WERI-Rb-1 (cell line): ENCODE measurements around the gene BMP8B.

Source experiments
- DNase-seq: peaks from one replicate; pipeline ENCODE4 v3.0.0-alpha.2; 2020
- H3K27ac ChIP-seq: fragments of 250-450 bp; sonication (Bioruptor Pico); 2 replicates; pipeline ENCODE4 v1.5.1; 2020; ENCODE audit warnings: mild to moderate bottlenecking, moderate library complexity
- H3K27me3 ChIP-seq: fragments of 250-450 bp; sonication (Bioruptor Pico); 2 replicates; pipeline ENCODE4 v1.5.1; 2021; ENCODE audit warnings: mild to moderate bottlenecking, low read depth, moderate library complexity; ENCODE audit not compliant: insufficient read depth, severe bottlenecking
- H3K36me3 ChIP-seq: fragments of 250-450 bp; sonication (Bioruptor Pico); 2 replicates; pipeline ENCODE4 v1.5.1; 2020; ENCODE audit warnings: mild to moderate bottlenecking, moderate library complexity
- H3K4me3 ChIP-seq: 2 replicates; pipeline ENCODE4 v1.5.1; 2011; ENCODE audit warnings: low read depth, mild to moderate bottlenecking, control low read depth, low read length
- H3K9me3 ChIP-seq: fragments of 250-450 bp; sonication (Bioruptor Pico); 2 replicates; pipeline ENCODE4 v1.5.1; 2021; ENCODE audit warnings: mild to moderate bottlenecking, moderate library complexity; ENCODE audit not compliant: severe bottlenecking
- TF ChIP-seq, protein P1 (sequence below): IDR thresholded peaks from 2 replicates; pipeline ENCODE4 v1.5.1; 2011; ENCODE audit warnings: low read depth, mild to moderate bottlenecking, control low read depth, inconsistent platforms, low read length

The BMP8B gene

DNA sequence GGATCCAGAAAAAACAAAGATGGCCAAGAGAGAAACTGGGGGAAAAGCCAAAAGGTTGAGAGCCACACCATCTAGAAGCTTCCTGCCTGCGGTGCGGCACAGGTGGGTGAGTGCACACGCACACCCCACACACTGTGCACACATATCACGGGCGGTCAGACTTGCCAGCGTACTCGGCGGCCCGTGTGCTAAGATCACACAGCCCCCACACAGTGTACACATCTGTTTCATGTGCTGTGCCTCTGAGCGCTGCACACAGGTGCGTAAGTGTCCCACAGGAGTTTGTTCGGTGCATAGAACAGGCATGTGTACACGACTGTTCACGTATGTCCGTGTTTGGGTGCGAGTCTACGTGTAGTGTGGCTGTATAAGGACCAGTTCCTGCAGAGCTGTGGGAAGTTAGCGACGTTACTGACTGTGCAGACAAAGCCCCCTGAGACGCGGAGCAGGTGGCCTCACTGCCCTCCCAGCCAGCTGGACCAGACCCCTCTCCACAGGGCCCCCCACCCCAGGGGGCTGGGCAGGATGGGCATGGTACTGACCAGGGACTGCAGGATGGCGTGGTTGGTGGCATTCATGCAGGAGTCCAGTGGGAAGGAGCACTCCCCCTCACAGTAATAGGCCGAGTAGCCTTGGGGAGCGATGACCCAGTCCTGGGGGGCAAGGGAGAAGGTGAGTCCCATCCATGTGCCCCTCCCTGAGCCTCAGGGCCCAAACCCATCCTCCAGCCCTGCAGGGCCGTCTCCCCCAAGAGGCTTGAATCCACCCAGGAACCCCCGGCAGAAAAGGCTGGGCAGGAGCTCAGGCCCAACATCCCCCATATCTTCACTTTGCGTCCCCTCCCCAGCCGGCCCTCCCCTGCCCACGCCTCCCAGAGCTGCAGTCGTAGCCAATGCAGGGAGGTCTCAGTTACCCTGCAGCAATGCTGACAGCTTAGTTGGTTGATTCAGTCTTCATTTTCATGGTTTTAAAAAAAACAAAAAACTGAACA, 25.8 kb downstream of the BMP8B start:
- H3K9me3 ChIP-seq: no peaks in the 10 kb centered on the region
- H3K27me3 ChIP-seq: no peaks in the 10 kb centered on the region
- TF ChIP-seq, protein P1, sequence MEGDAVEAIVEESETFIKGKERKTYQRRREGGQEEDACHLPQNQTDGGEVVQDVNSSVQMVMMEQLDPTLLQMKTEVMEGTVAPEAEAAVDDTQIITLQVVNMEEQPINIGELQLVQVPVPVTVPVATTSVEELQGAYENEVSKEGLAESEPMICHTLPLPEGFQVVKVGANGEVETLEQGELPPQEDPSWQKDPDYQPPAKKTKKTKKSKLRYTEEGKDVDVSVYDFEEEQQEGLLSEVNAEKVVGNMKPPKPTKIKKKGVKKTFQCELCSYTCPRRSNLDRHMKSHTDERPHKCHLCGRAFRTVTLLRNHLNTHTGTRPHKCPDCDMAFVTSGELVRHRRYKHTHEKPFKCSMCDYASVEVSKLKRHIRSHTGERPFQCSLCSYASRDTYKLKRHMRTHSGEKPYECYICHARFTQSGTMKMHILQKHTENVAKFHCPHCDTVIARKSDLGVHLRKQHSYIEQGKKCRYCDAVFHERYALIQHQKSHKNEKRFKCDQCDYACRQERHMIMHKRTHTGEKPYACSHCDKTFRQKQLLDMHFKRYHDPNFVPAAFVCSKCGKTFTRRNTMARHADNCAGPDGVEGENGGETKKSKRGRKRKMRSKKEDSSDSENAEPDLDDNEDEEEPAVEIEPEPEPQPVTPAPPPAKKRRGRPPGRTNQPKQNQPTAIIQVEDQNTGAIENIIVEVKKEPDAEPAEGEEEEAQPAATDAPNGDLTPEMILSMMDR: no peak
- no peak overlapping the region for H3K27ac ChIP-seq
- H3K36me3 ChIP-seq: peaks cover 9% of the 10 kb centered on the region
- H3K4me3 ChIP-seq: no peak overlapping the region
- DNase-seq: no peak

DNA sequence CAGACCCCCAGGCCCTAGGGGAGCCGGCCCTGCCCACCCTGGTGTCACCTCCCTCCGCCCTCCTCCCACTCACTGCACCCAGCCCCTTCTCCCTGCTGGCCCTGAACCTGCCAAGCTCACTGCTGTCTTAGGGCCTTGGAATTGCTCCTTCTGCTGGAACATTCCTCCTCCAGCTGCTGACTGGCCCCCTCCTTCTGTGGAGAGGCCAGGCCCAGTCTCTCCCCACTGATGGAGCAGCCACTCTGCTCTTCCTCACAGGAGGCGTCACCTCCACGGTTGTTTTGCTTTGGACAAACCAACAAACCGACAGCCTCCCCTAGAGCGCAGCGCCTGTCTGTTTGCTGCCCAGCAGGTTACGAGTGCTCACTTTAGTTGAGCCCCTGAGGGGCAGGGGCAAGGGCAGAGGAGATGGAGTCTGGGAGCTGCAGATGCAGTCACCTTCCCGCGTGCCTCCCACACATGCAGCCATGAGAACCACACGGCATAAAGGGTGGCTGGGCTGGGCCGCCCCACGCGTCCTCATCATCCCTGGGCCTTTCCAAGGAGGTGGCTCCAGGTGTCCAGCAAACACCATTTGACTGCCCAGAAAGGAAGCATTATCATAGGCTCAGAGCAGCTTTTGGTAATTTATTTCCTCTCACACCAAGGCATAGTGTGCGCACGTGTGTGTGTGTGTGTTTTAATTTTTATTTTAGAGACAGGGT, 27.0 kb downstream of the BMP8B start:
- TF ChIP-seq, protein P1: no peak
- no peak overlapping the region for H3K4me3 ChIP-seq
- H3K27ac ChIP-seq: no peak overlapping the region
- peaks cover 18% of the 10 kb centered on the region for H3K36me3 ChIP-seq
- H3K27me3 ChIP-seq: no peaks in the 10 kb centered on the region
- no peak for DNase-seq
- H3K9me3 ChIP-seq: no peaks in the 10 kb centered on the region

DNA sequence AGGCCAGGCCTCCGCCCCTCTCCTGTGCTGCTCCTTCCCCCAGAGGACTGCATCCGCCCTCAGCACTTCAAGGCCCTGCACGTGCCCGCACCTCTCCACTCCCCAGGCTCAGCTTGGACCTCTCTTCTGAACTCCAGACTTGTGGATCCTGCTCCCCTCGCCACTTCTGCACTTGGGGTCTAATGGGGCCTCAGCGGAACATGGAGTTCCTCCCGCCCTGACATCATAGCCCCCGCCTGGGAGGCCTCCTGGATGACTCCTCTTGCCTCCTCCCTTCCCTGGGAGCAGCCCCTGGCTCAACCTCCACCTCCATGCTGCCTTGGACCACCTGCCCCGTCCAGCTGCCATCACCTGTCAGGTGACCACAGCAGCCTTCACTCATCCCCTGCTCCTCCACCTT, 27.6 kb downstream of the BMP8B start:
- TF ChIP-seq, protein P1: no peak
- no peaks in the 10 kb centered on the region for H3K9me3 ChIP-seq
- H3K4me3 ChIP-seq: no peak overlapping the region
- no peaks in the 10 kb centered on the region for H3K27me3 ChIP-seq
- peaks cover 19% of the 10 kb centered on the region for H3K36me3 ChIP-seq
- no peak overlapping the region for H3K27ac ChIP-seq
- DNase-seq: no peak

DNA sequence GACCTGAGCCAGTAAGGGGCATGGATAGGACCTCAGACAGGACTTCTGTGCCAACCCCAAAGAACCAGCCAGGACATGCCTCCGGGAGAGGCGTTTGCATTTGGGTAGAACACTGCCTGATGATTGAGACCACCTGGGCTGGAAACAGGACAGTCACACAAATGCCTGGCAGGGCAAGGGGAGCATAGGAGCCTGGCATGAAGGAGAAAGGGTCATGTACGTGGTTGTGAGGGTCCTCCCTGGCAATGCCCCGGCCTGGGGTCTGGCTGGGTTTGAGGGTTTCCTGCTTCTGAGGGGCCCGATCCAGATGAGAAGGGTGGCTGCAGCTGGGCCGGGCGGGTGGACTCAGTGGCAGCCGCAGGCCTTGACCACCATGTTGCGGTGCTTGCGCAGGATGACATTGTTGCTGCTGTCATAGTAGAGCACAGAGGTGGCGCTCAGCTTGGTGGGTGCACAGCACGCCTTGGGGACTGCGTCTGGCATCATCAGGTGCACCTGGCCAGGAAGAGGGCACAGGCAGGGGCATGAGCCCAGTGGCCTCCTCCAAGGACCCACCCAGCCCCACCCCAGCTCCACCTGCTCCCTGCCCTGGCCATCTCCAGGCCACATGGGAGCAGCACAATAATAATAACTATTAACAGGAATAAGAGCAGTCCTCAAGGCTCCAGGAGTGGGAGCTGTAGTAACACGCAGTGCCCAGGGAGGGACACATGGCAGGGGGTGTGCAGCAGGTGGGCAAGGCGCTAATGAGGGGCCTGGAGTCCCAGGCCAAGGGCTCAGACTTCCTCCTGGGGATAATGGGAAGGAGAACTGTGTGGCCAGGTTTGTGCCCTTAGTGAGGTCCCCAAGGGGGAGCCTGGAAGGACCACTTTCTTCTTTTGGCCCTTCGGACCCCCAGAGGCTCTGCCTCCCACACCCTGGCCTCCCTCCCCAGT, 28.3 kb downstream of the BMP8B start:
- no peaks in the 10 kb centered on the region for H3K9me3 ChIP-seq
- no peak for DNase-seq
- peaks cover 25% of the 10 kb centered on the region for H3K36me3 ChIP-seq
- no peak overlapping the region for H3K27ac ChIP-seq
- H3K27me3 ChIP-seq: no peaks in the 10 kb centered on the region
- no peak overlapping the region for H3K4me3 ChIP-seq
- TF ChIP-seq, protein P1: no peak

DNA sequence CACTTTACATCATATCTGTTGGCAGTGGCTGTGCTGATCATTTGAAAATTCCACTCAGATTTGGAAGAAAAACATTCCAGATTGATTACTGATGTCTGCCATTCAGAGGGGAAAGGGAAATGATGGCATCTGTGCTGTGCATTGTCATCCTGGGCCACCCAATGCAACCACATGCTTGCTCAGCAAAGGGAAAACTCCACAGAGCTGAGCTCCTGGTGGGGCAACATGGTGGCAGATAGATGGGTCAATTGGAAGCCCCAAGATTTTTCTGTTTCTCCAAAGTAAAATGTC, 29.3 kb downstream of the BMP8B start:
- TF ChIP-seq, protein P1: no peak
- Histone ChIP-seq H3K27ac (no peak overlapping the region), H3K9me3 (no peaks in the 10 kb centered on the region)

More for the DNA sequence above, 29.3 kb downstream of the BMP8B start:
- Histone ChIP-seq H3K36me3 (peaks cover 35% of the 10 kb centered on the region), H3K27me3 (no peaks in the 10 kb centered on the region), H3K4me3 (no peak overlapping the region)
- DNase-seq: no peak
